Activated CD4-positive, alpha-beta memory T cell treated with anti-CD3 and anti-CD28 coated beads, Interleukin-2, amount 10 ng/mL, durations not matched to agents 7 days and 5 days (primary cell): ENCODE results near the gene CDCA5. TPM values are rescaled to one million over a fixed set of nuclear protein-coding genes. Genes with fewer than 3 reads are reported as not detected.
A peak's percentile ranks its signal among the peaks of the same experiment; 100 is the strongest.

Source experiments
- CTCF ChIA-PET: fragments of 350-600 bp; sonication (Branson Sonifier 250); formaldehyde crosslinking; loops from one replicate; lab custom pipeline; 2021; ENCODE audit warnings: antibody characterized with exemption, inconsistent platforms; lab: Charles Lee
- POLR2A ChIA-PET: fragments of 350-600 bp; sonication (Branson Sonifier 250); formaldehyde crosslinking; loops from one replicate; lab custom pipeline; 2021; ENCODE audit warnings: antibody characterized with exemption; lab: Charles Lee
- DNase-seq: peaks from one replicate; pipeline ENCODE4 v3.0.0-alpha.2; 2020
- H3K27ac Mint-ChIP-seq: one replicate; pipeline ENCODE4 v1.8.0; 2021; ENCODE audit warnings: mild to moderate bottlenecking, mixed read lengths
- H3K27me3 Mint-ChIP-seq: one replicate; pipeline ENCODE4 v1.8.0; 2021; ENCODE audit warnings: mixed read lengths
- H3K36me3 Mint-ChIP-seq: one replicate; pipeline ENCODE4 v1.8.0; 2021; ENCODE audit warnings: low read depth, mixed read lengths
- H3K4me1 Mint-ChIP-seq: one replicate; pipeline ENCODE4 v1.8.0; 2021; ENCODE audit warnings: mixed read lengths
- H3K4me3 Mint-ChIP-seq: one replicate; pipeline ENCODE4 v1.8.0; 2021; ENCODE audit warnings: mild to moderate bottlenecking, mixed read lengths
- H3K9me3 Mint-ChIP-seq: one replicate; pipeline ENCODE4 v1.8.0; 2021; ENCODE audit warnings: mixed read lengths
- total RNA-seq, 2 experiments: library from RNA; stranded (reverse); gene quantifications; one replicate each; pipeline ENCODE4 v1.2.3, GENCODE V29; 2021

The CDCA5 gene
- total RNA-seq, 2 experiments from 2014 or later, result 98.2 to 104 TPM

DNA sequence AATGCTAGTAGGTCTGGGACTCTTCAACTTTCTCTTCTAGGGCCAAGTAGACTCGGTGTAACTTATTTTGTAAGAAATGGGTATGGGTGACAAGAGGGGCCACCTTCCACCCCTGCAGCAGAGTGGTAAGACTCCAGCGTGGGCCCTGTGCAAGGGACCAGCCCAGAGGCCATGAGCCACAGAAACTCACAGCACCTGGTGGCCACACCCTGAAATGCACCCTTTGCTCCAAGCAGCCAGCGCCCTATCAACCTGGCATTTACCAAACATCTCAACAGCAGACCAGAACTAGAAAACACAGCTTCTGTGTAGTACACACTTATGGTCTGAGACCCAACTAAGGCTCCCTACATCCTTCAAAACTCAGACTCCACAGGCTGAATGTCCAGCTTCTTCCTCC is 5.7 kb downstream of the CDCA5 start:
- Mint-ChIP-seq H3K27ac (peak overlapping the region; percentile 74), H3K9me3 (no peaks in the 10 kb centered on the region), H3K36me3 (peaks cover 72% of the 10 kb centered on the region), H3K4me1 (peaks cover 66% of the 10 kb centered on the region), H3K4me3 (peak overlapping the region; percentile 5), H3K27me3 (no peaks in the 10 kb centered on the region)
- peak; percentile 77 for DNase-seq
- POLR2A ChIA-PET, result interaction anchor here (0.5 to 3.6 kb wide), 5 partner anchors 30 to 187 kb away, joined by 3 to 10 read pairs (median 3); partner anchors contain the start of genes ARL2 and SAC3D1
- CTCF ChIA-PET, result interaction anchor here (1.9 to 2.8 kb wide), 2 partner anchors 37 to 66 kb away, joined by 6 to 13 read pairs; partner anchors contain the start of gene SAC3D1

DNA sequence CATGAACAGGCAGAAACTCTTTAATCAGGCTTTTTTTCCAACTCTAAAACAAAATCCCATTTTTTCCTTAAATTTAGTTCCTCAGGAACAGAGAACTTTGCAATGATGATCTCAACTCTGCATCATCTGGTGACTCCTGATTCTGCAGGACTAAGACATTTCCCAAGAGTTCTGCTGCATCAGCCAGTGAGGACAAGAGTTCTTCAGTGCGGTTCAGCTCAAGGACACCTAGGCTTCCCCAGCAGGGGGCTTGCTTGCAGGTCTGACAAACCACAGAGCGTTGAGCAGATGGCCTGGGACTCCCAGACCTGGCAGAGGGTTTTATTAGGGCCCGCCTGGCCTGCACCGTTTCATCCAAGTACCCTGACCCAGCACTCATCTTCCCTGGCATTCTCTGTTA is 6.4 kb downstream of the CDCA5 start:
- peaks cover 59% of the 10 kb centered on the region for H3K4me1 Mint-ChIP-seq
- H3K27ac Mint-ChIP-seq, result no peak overlapping the region
- no peak overlapping the region for H3K4me3 Mint-ChIP-seq
- H3K9me3 Mint-ChIP-seq, result no peaks in the 10 kb centered on the region
- ChIA-PET POLR2A (interaction anchor here (1.1 to 3.6 kb wide), 2 partner anchors 29 to 63 kb away, joined by 3 to 10 read pairs; partner anchors contain the start of gene ARL2), CTCF (interaction anchor here (1.9 to 2.8 kb wide), 2 partner anchors 37 to 65 kb away, joined by 6 to 13 read pairs; partner anchors contain the start of gene SAC3D1)
- H3K27me3 Mint-ChIP-seq, result no peaks in the 10 kb centered on the region
- DNase-seq, result no peak
- H3K36me3 Mint-ChIP-seq, result peaks cover 65% of the 10 kb centered on the region

DNA sequence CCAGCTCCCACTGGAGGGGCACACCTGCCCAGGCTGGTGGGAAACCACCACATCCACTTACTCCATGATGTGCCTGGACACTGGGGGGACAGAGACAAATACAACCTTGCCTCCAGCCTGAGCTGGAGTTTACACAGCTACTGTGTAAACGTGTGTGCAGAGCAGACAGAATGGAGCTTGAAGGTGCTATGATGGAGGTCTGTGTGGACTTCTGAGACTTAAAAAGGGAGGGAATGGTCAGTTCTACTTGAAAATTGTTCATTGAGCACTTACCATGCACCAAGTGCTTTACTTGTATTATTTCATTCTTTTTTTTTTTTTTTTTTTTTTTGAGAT is 11.2 kb downstream of the CDCA5 start:
- CTCF ChIA-PET, result interaction anchor here (0.7 to 1.2 kb wide), 4 partner anchors 38 to 229 kb away, joined by 3 to 4 read pairs (median 3); partner anchors contain the start of gene ARL2
- Mint-ChIP-seq H3K27ac (no peak overlapping the region), H3K4me3 (no peak overlapping the region), H3K36me3 (peaks cover 21% of the 10 kb centered on the region), H3K27me3 (no peaks in the 10 kb centered on the region), H3K9me3 (no peaks in the 10 kb centered on the region), H3K4me1 (peaks cover 12% of the 10 kb centered on the region)
- DNase-seq, result no peak
- POLR2A ChIA-PET, result interaction anchor here (1.5 kb wide), 1 partner anchor 11 kb away, joined by 3 read pairs; no protein-coding TSS in a partner anchor

DNA sequence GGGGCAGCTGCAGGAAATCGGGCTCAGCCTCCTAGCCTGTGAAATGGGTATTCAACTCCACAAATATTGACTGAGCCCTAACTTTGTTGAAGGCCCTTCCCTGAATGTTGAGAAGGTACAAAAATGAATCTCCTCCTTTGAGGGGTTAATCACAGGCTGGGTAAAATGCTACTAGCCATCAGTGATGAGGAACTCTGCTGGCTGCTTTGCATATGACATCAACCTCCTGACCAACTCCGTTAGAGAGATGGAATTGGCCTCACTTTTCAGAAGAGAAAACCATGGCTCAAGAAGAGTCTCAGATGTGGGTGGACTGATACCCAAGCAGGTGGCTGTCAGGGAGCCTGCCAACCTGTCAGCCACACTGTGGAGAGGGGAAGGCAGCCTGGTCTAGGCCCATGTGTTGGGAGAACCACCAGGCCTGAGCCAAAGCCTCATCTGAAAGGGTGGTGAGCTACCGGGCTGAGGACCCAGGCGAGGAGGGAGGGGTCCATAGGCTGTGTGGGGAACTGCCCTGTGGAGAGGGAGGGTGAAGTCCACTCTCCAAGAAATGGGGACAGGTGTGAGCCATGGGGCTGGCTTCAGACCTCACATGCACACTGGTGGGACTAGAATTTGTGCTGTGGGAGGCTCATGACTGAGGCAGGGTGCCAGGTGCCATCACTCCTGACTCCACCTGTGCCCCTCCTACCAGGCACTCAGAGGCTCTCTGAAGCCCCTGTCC is 11.8 kb downstream of the CDCA5 start:
- CTCF ChIA-PET, result interaction anchor here (1.0 to 1.2 kb wide), 2 partner anchors 39 to 224 kb away, joined by 3 read pairs; no protein-coding TSS in a partner anchor
- H3K36me3 Mint-ChIP-seq, result peaks cover 16% of the 10 kb centered on the region
- POLR2A ChIA-PET, result interaction anchor here (1.5 kb wide), 1 partner anchor 11 kb away, joined by 3 read pairs; no protein-coding TSS in a partner anchor

DNA sequence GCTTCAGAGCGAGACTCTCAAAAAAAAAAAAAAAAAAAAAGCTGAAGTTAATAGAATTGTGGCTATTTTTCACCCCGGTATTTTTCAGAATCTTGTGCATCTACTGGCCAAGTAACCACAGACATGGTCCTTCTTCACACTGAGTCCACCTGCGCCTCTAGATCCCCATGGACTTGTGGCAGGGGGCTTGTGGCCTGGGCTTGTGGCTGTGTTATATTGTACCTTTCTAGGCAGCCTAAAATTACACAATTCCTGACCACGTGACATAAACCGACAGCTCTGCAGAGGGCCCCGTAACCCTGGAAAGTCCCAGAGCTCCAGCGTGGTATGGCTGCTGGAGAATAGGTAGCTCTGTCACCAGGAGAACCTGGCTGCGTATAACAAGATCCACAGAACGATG is 14.6 kb downstream of the CDCA5 start:
- CTCF ChIA-PET, result no interaction called here
- Mint-ChIP-seq H3K27ac (no peak overlapping the region), H3K27me3 (no peaks in the 10 kb centered on the region), H3K9me3 (no peaks in the 10 kb centered on the region), H3K36me3 (no peaks in the 10 kb centered on the region), H3K4me1 (no peaks in the 10 kb centered on the region), H3K4me3 (no peak overlapping the region)
- POLR2A ChIA-PET, result no interaction called here
- DNase-seq, result no peak

More for the DNA sequence above, 11.8 kb downstream of the CDCA5 start:
- DNase-seq, result no peak
- peaks cover 7% of the 10 kb centered on the region for H3K4me1 Mint-ChIP-seq
- no peaks in the 10 kb centered on the region for H3K9me3 Mint-ChIP-seq
- no peak overlapping the region for H3K27ac Mint-ChIP-seq
- no peaks in the 10 kb centered on the region for H3K27me3 Mint-ChIP-seq
- no peak overlapping the region for H3K4me3 Mint-ChIP-seq

DNA sequence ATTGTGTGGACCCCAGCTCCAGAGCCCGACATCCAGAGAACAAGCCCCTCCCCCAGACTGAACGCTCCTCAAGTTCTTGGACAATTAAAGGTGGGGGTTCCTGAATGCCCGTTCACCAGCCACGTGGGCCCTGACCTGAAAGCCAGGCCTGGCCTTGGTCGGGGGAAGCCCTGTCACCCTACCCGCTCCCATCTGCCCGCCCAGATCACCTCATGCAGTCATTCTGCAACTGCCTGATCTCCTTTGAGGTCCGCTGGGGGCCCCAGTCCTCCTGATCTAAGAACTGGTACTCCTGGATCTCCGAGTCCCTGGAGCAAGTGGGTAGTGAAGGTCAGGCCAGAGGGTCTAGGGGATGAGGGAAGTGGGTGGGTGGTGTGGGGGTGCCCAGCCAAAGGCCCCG is 16.4 kb downstream of the CDCA5 start:
- no peak overlapping the region for H3K27ac Mint-ChIP-seq
- DNase-seq, result no peak
- H3K4me3 Mint-ChIP-seq, result no peak overlapping the region
- H3K9me3 Mint-ChIP-seq, result no peaks in the 10 kb centered on the region
- no peaks in the 10 kb centered on the region for H3K27me3 Mint-ChIP-seq
- H3K36me3 Mint-ChIP-seq, result no peaks in the 10 kb centered on the region
- no peaks in the 10 kb centered on the region for H3K4me1 Mint-ChIP-seq
- POLR2A ChIA-PET, result no interaction called here
- CTCF ChIA-PET, result no interaction called here

DNA sequence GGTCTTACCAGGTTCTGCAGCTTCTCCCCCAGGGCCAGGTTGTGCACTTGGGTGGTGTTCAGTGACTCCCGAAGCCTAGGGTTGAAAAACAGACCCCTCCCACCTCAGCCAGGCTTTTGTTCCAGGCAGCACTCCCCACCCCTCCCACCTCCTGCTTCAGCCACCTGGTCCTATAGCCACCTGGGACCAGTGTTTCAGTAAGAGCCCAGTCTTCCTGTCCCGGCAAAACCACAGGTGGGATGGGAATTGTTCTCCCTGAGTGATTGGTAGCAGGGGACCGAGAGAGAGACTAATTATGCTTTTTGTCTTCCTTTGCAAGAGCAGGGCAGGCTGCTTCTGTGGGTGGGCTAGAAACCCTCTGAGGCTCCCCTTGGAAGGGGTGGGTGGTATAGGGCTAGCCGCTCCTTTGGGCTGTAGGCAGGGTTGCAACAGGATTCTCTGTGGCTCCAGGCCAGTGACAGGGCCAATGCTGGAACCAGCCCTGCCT is 17.0 kb downstream of the CDCA5 start:
- no peaks in the 10 kb centered on the region for H3K27me3 Mint-ChIP-seq
- no peak for DNase-seq
- no peak overlapping the region for H3K27ac Mint-ChIP-seq
- ChIA-PET POLR2A (no interaction called here), CTCF (no interaction called here)
- no peaks in the 10 kb centered on the region for H3K36me3 Mint-ChIP-seq
- H3K9me3 Mint-ChIP-seq, result no peaks in the 10 kb centered on the region
- no peak overlapping the region for H3K4me3 Mint-ChIP-seq
- no peaks in the 10 kb centered on the region for H3K4me1 Mint-ChIP-seq

DNA sequence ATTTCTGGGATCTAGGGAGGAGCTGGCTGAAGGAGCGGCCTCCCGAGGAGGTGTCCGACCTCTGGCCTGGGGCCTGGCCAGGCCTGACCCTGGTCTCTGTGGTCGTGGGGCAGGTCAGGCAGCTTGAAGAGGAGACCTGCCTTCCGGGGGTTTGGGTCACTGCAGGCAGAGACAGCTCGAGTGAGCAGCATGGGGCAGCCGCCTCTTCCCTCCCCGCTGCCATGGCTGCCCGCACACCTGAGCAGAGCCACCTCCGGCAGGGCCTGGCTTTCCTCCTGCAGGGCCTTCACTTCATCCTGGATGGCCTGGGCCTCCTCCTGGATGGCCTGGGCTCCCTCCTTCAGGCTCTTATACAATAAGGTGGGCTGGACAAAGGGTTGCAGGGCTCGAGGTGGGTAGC is 17.5 kb downstream of the CDCA5 start:
- CTCF ChIA-PET, result no interaction called here

DNA sequence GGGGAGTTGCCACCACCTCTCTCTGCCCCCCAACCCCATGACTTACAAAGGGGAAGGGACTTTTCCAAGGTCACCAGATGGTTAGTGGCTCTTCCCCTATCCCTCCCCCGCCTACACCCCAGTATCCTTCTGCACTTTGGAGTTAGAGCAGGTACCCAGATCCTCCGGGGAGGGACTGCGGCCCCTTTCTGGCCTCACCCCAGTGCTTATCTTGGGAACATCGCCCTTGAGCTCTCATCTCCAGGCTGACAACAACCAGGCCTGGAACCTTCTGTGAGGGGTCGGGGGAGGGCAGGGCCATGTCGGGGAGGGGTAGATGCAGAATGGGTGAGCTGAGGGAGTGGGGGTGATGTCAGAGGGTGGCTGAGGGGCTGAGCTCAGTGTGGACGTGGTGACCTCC is 18.0 kb downstream of the CDCA5 start:
- H3K27ac Mint-ChIP-seq, result no peak overlapping the region
- peaks cover 3% of the 10 kb centered on the region for H3K4me1 Mint-ChIP-seq
- DNase-seq, result no peak
- CTCF ChIA-PET, result no interaction called here
- H3K9me3 Mint-ChIP-seq, result no peaks in the 10 kb centered on the region
- H3K27me3 Mint-ChIP-seq, result no peaks in the 10 kb centered on the region
- H3K4me3 Mint-ChIP-seq, result no peak overlapping the region
- no peaks in the 10 kb centered on the region for H3K36me3 Mint-ChIP-seq
- POLR2A ChIA-PET, result interaction anchor here (0.8 kb wide), 1 partner anchor 10 kb away, joined by 3 read pairs; no protein-coding TSS in a partner anchor

More for the DNA sequence above, 17.5 kb downstream of the CDCA5 start:
- DNase-seq, result no peak
- POLR2A ChIA-PET, result interaction anchor here (0.8 kb wide), 1 partner anchor 10 kb away, joined by 3 read pairs; no protein-coding TSS in a partner anchor
- Mint-ChIP-seq H3K36me3 (no peaks in the 10 kb centered on the region), H3K27me3 (no peaks in the 10 kb centered on the region), H3K27ac (no peak overlapping the region), H3K4me3 (no peak overlapping the region), H3K9me3 (no peaks in the 10 kb centered on the region), H3K4me1 (no peaks in the 10 kb centered on the region)

DNA sequence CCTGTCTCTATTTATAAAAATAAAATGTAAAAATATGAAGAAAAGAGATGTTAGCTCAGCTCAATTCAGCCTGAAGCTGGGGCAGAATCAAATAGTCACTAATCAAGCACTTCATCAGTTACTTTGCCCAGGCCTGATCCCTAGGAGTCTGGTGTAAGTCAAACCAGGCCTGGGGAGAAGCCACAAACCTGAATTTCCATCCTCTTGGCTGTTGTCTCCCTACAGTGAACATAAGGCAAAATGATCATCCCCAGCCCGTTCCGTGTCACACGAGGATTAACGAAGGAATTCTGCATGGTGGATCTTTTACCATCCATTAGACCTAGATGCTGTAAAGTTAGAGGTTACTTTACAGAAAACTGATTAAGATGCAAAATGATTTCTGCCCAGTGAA is 19.0 kb downstream of the CDCA5 start:
- DNase-seq, result no peak
- Mint-ChIP-seq H3K36me3 (no peaks in the 10 kb centered on the region), H3K9me3 (no peaks in the 10 kb centered on the region), H3K4me3 (no peak overlapping the region), H3K27ac (no peak overlapping the region), H3K27me3 (no peaks in the 10 kb centered on the region), H3K4me1 (peaks cover 12% of the 10 kb centered on the region)
- ChIA-PET POLR2A (interaction anchor here (2.1 kb wide), 1 partner anchor 24 kb away, joined by 7 read pairs; the partner anchor contains the start of gene SAC3D1), CTCF (no interaction called here)

DNA sequence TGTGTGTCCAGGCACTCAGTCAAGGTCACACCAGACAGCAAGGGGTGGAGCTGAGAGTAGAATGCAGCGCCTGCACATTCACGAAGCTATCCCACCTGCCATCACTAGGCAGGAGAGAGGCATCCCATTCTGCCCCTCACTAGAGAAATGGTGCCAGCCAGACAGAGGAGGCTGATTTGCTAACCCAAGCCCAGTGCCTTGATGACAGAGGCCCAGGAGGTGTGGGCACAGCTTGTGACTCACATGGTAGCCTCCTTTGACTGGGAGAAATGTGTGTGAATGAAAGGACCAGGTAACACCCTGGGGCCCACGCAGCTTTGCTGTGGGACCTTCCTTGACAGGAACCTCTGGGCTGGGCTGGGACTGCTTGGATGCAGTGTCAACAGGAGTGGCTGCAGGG is 20.3 kb downstream of the CDCA5 start:
- peaks cover 15% of the 10 kb centered on the region for H3K4me1 Mint-ChIP-seq
- CTCF ChIA-PET, result interaction anchor here (0.7 to 1.1 kb wide), 3 partner anchors 16 to 224 kb away, joined by 3 read pairs; partner anchors contain the start of gene ARL2
- no peaks in the 10 kb centered on the region for H3K27me3 Mint-ChIP-seq
- H3K4me3 Mint-ChIP-seq, result no peak overlapping the region
- POLR2A ChIA-PET, result interaction anchor here (1.1 to 2.1 kb wide), 2 partner anchors 12 to 22 kb away, joined by 4 to 7 read pairs; partner anchors contain the start of gene SAC3D1
- no peak for DNase-seq
- no peaks in the 10 kb centered on the region for H3K36me3 Mint-ChIP-seq
- no peaks in the 10 kb centered on the region for H3K9me3 Mint-ChIP-seq
- H3K27ac Mint-ChIP-seq, result no peak overlapping the region

DNA sequence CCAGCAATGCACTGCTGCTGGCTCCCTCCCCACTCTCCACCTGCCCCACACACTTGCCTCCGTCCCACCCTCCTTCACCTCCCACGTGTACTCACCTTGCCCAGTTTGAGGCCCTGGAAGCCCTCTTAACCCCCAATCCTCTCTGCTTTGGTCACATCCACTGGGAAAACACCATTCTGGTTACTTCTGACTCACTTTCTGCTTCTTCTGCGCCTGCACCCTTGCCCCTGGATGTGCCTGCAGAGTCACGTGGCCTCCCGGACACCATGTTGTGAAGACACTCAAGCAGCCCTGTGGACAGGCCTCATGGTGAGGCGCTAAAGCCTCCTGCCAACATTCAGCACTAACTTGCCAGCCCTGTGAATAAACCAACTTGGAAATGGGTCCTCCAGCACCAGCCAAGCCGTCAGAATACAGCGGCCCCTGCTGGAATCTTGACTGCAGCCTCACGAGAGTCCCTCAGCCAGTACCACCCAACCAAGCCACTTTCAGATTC is 22.9 kb downstream of the CDCA5 start:
- H3K9me3 Mint-ChIP-seq, result no peaks in the 10 kb centered on the region

More for the DNA sequence above, 22.9 kb downstream of the CDCA5 start:
- POLR2A ChIA-PET, result no interaction called here
- H3K4me3 Mint-ChIP-seq, result no peak overlapping the region
- H3K4me1 Mint-ChIP-seq, result peaks cover 15% of the 10 kb centered on the region
- no peak for DNase-seq
- no peaks in the 10 kb centered on the region for H3K36me3 Mint-ChIP-seq
- CTCF ChIA-PET, result no interaction called here
- H3K27ac Mint-ChIP-seq, result no peak overlapping the region
- H3K27me3 Mint-ChIP-seq, result no peaks in the 10 kb centered on the region
